D341Med (cell line): ENCODE results near the gene CENPB.

Experiments
- DNase-seq: peaks from one replicate; pipeline ENCODE4 v3.0.0; 2012; ENCODE audit warnings: low spot score

The CENPB gene

GRCh38 chr20:3748073-3748472, 38.5 kb downstream of the CENPB start:
- DNase-seq = no peak

- no peak for DNase-seq
Measured at GRCh38 chr20:3747471-3747870, 39.1 kb downstream of the CENPB start.

GRCh38 chr20:3745686-3746173, 40.8 kb downstream of the CENPB start:
- DNase-seq = no peak

- DNase-seq = peak; percentile 84
Measured at GRCh38 chr20:3744806-3745685, 41.5 kb downstream of the CENPB start.

GRCh38 chr20:3744037-3744436, 42.5 kb downstream of the CENPB start:
- no peak for DNase-seq

GRCh38 chr20:3743251-3743650, 43.3 kb downstream of the CENPB start:
- no peak for DNase-seq

- no peak for DNase-seq
Measured at GRCh38 chr20:3741836-3742458, 44.6 kb downstream of the CENPB start.

- no peak for DNase-seq
Measured at GRCh38 chr20:3740615-3741301, 45.8 kb downstream of the CENPB start.

- DNase-seq = no peak
Measured at GRCh38 chr20:3739926-3740451, 46.6 kb downstream of the CENPB start.

GRCh38 chr20:3739054-3739925, 47.2 kb downstream of the CENPB start:
- DNase-seq = no peak

GRCh38 chr20:3738111-3739053, 48.2 kb downstream of the CENPB start:
- DNase-seq = no peak

- no peak for DNase-seq
Measured at GRCh38 chr20:3735768-3736167, 50.8 kb downstream of the CENPB start.

- DNase-seq = no peak
Measured at GRCh38 chr20:3734111-3734843, 52.3 kb downstream of the CENPB start.
